Astrocyte of the spinal cord (primary cell): ENCODE data around the gene GABRB1.

Experiments used
- DNase-seq: peaks from one replicate; pipeline ENCODE4 v3.0.0; 2011; ENCODE audit warnings: low read depth, low spot score
- H3K4me3 ChIP-seq: 2 replicates; pipeline ENCODE4 v1.5.1; 2011; ENCODE audit warnings: low read depth, mild to moderate bottlenecking, low read length, moderate library complexity
- in situ Hi-C: cut with HindIII; loops from 2 replicates; pipeline ENCODE4 v1.10.0; 2017; ENCODE audit warnings: low sequenced_read_pairs
- TF ChIP-seq, protein P1 (sequence below): IDR thresholded peaks from 2 replicates; pipeline ENCODE4 v1.5.1; 2012; ENCODE audit warnings: low read depth, mild to moderate bottlenecking, low read length, inconsistent platforms

Gene GABRB1

DNA sequence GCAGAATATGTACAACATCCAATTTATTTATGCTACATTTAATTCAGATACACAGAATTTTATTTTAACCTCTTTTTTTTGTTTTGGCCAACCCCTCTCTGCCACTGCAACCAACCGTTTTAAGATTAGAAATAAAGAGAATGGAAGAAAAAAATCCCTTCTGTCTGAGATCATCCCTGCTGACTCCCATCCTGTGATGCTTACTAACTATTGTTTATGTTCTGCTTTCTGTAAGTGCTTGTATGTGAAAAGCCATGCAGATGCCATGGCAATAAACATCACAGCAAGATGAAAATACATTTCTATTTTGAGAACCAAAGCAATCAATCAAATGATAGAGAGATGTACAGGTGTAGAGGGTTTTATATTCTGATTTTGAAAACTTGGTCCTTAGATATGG, 70.1 kb downstream of the GABRB1 start:
- in situ Hi-C loops, result no loop called here
- H3K4me3 ChIP-seq, result no peak overlapping the region
- DNase-seq, result no peak
- TF ChIP-seq, protein P1, sequence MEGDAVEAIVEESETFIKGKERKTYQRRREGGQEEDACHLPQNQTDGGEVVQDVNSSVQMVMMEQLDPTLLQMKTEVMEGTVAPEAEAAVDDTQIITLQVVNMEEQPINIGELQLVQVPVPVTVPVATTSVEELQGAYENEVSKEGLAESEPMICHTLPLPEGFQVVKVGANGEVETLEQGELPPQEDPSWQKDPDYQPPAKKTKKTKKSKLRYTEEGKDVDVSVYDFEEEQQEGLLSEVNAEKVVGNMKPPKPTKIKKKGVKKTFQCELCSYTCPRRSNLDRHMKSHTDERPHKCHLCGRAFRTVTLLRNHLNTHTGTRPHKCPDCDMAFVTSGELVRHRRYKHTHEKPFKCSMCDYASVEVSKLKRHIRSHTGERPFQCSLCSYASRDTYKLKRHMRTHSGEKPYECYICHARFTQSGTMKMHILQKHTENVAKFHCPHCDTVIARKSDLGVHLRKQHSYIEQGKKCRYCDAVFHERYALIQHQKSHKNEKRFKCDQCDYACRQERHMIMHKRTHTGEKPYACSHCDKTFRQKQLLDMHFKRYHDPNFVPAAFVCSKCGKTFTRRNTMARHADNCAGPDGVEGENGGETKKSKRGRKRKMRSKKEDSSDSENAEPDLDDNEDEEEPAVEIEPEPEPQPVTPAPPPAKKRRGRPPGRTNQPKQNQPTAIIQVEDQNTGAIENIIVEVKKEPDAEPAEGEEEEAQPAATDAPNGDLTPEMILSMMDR, result no peak

GRCh38 chr4:47104986-47105385, 73.6 kb downstream of the GABRB1 start:
- DNase-seq, result no peak
- in situ Hi-C loops, result no loop called here
- TF ChIP-seq, protein P1, result no peak

GRCh38 chr4:47106561-47106960, 75.2 kb downstream of the GABRB1 start:
- TF ChIP-seq, protein P1, result no peak
- H3K4me3 ChIP-seq, result no peak overlapping the region
- DNase-seq, result no peak
- in situ Hi-C loops, result no loop called here

More at GRCh38 chr4:47104986-47105385, 73.6 kb downstream of the GABRB1 start:
- no peak overlapping the region for H3K4me3 ChIP-seq

- DNase-seq, result no peak
- in situ Hi-C loops, result no loop called here
- no peak overlapping the region for H3K4me3 ChIP-seq
- TF ChIP-seq, protein P1, result no peak
Observed at GRCh38 chr4:47109379-47109778, 78.0 kb downstream of the GABRB1 start.

- no peak for DNase-seq
- TF ChIP-seq, protein P1, result no peak
- H3K4me3 ChIP-seq, result no peak overlapping the region
- in situ Hi-C loops, result no loop called here
Observed at GRCh38 chr4:47110546-47111132, 79.3 kb downstream of the GABRB1 start.

GRCh38 chr4:47118192-47118929, 87.0 kb downstream of the GABRB1 start:
- H3K4me3 ChIP-seq, result no peak overlapping the region
- DNase-seq, result no peak
- in situ Hi-C loops, result no loop called here
- TF ChIP-seq, protein P1, result no peak
